Activated naive CD4-positive, alpha-beta T cell treated with anti-CD3 and anti-CD28 coated beads, Interleukin-2, amount 10 ng/mL, durations not matched to agents 5 hours and 36 hours (primary cell): ENCODE results near the gene CDHR5. TPM values are rescaled to one million over a fixed set of nuclear protein-coding genes. Genes with fewer than 3 reads are reported as not detected.

Source experiments
- microRNA-seq: library from miRNA; unstranded; fragments of <30 nt; microRNA quantifications from one replicate; pipeline ENCODE4 v1.2.0, GENCODE V29; 2022; ENCODE audit warnings: borderline microRNAs expressed, borderline replicate concordance
- total RNA-seq, 2 experiments: library from RNA; stranded (reverse); gene quantifications; one replicate each; pipeline ENCODE4 v1.2.3, GENCODE V29; 2021

CDHR5 gene
- not detected for total RNA-seq

GRCh38 chr11:624705-625635, at the start of gene CDHR5:
Gene CDHR5, minus strand, starts transcription at chr11:624955. Its CDS starts 53 bp downstream, at chr11:624902.

GRCh38 chr11:636511-637332, 12.0 kb upstream of the CDHR5 start, which contains the start of gene DRD4:
Gene DRD4, plus strand, starts transcription at chr11:637269. Its CDS starts 36 bp downstream, at chr11:637305.

GRCh38 chr11:626475-627307, 1.9 kb upstream of the CDHR5 start, which contains the start of gene SCT:
Gene SCT, minus strand, starts transcription at chr11:627181. Its CDS starts 38 bp downstream, at chr11:627143.

GRCh38 chr11:615504-616319, 9.0 kb downstream of the CDHR5 start, which contains the start of gene IRF7:
Gene IRF7, minus strand, starts transcription at chr11:615950. Its CDS starts 586 bp downstream, at chr11:615364.

GRCh38 chr11:575996-576768, 48.6 kb downstream of the CDHR5 start, which contains the start of gene PHRF1:
Gene PHRF1, plus strand, starts transcription at chr11:576470. Its CDS starts 5,043 bp downstream, at chr11:581513.

Small RNAs within 50 kb of the gene (microRNA-seq; reads per million reads assigned to microRNA genes)
- gene MIR210: 667 reads per million, percentile 88 among the genes with 10 or more reads in this experiment

Other genes with a start within 250 kb of the CDHR5 start
- gene PKP3, start 230.7 kb downstream of the CDHR5 start, total RNA-seq: not detected
- 100 to 1,000 TPM; 257 to 267 TPM for gene SIGIRR, start 210.0 kb downstream of the CDHR5 start, total RNA-seq
- 100 to 1,000 TPM in 1 of 2 experiments, 10 to 100 TPM in 1; 93.3 to 107 TPM for gene ANO9, start 182.9 kb downstream of the CDHR5 start, total RNA-seq
- gene PTDSS2, start 174.7 kb downstream of the CDHR5 start, total RNA-seq: 10 to 100 TPM; 23.5 to 23.6 TPM
- 10 to 100 TPM; 83.0 to 84.3 TPM for gene RNH1, start 117.7 kb downstream of the CDHR5 start, total RNA-seq
- gene HRAS, start 89.4 kb downstream of the CDHR5 start, total RNA-seq: 10 to 100 TPM; 41.8 to 43.6 TPM
- gene LRRC56, start 87.4 kb downstream of the CDHR5 start, total RNA-seq: 1 to 10 TPM; 2.7 to 2.8 TPM
- gene LMNTD2, start 64.2 kb downstream of the CDHR5 start, total RNA-seq: 1 to 10 TPM; 4.5 to 5.8 TPM
- gene RASSF7, start 64.0 kb downstream of the CDHR5 start, total RNA-seq: 10 to 100 TPM; 32.9 to 36.1 TPM
- gene PHRF1, start 48.5 kb downstream of the CDHR5 start, total RNA-seq: 10 to 100 TPM; 39.0 to 39.9 TPM
- 10 to 100 TPM; 70.2 to 71.2 TPM for gene IRF7, start 9.0 kb downstream of the CDHR5 start, total RNA-seq
- not detected for gene SCT, start 2.2 kb upstream of the CDHR5 start, total RNA-seq
- under 1 TPM; 0.26 to 0.45 TPM for gene DRD4, start 12.3 kb upstream of the CDHR5 start, total RNA-seq
- gene DEAF1, start 70.3 kb upstream of the CDHR5 start, total RNA-seq: 10 to 100 TPM; 54.2 to 59.1 TPM
- 10 to 100 TPM; 28.4 to 28.9 TPM for gene TMEM80, start 70.9 kb upstream of the CDHR5 start, total RNA-seq
- gene EPS8L2, start 81.3 kb upstream of the CDHR5 start, total RNA-seq: 10 to 100 TPM; 17.4 to 20.3 TPM
- 100 to 1,000 TPM; 205 to 218 TPM for gene TALDO1, start 122.5 kb upstream of the CDHR5 start, total RNA-seq
- 10 to 100 TPM; 55.0 to 58.2 TPM for gene GATD1, start 152.5 kb upstream of the CDHR5 start, total RNA-seq
- under 1 TPM; 0.39 to 0.58 TPM for gene CEND1, start 165.1 kb upstream of the CDHR5 start, total RNA-seq
- 10 to 100 TPM; 36.7 to 41.3 TPM for gene SLC25A22, start 173.3 kb upstream of the CDHR5 start, total RNA-seq
- gene PIDD1, start 180.3 kb upstream of the CDHR5 start, total RNA-seq: 10 to 100 TPM; 52.2 to 55.3 TPM
- 1,000 to 10,000 TPM; 3,087 to 3,213 TPM for gene RPLP2, start 185.0 kb upstream of the CDHR5 start, total RNA-seq
- gene PNPLA2, start 194.0 kb upstream of the CDHR5 start, total RNA-seq: 10 to 100 TPM; 78.2 to 83.3 TPM
- 10 to 100 TPM; 23.7 to 25.2 TPM for gene CRACR2B, start 203.0 kb upstream of the CDHR5 start, total RNA-seq
- gene CD151, start 208.0 kb upstream of the CDHR5 start, total RNA-seq: 10 to 100 TPM; 33.5 to 36.2 TPM
- gene POLR2L, start 217.6 kb upstream of the CDHR5 start, total RNA-seq: 10 to 100 TPM; 78.3 to 79.5 TPM
- gene TSPAN4, start 217.9 kb upstream of the CDHR5 start, total RNA-seq: 1 to 10 TPM; 8.1 to 8.4 TPM